Measurements from ENCODE around the gene LRSAM1.

The LRSAM1 gene

GRCh38 chr9:127428348-127428747, 23.0 kb upstream of the LRSAM1 start:
- no peak for DNase-seq

GRCh38 chr9:127430415-127430814, 20.9 kb upstream of the LRSAM1 start:
- no peak for DNase-seq

GRCh38 chr9:127437497-127438264, 13.6 kb upstream of the LRSAM1 start:
- DNase-seq = no peak

- DNase-seq = no peak
Observed at GRCh38 chr9:127438394-127438793, 12.9 kb upstream of the LRSAM1 start.

- no peak for DNase-seq
Observed at GRCh38 chr9:127444283-127444920, 6.9 kb upstream of the LRSAM1 start.

- DNase-seq = no peak
Observed at GRCh38 chr9:127444921-127445850, 6.1 kb upstream of the LRSAM1 start.

- no peak for DNase-seq
Observed at GRCh38 chr9:127445851-127446712, 5.2 kb upstream of the LRSAM1 start.

- DNase-seq = no peak
Observed at GRCh38 chr9:127446713-127447415, 4.4 kb upstream of the LRSAM1 start.

GRCh38 chr9:127447416-127448111, 3.7 kb upstream of the LRSAM1 start:
- no peak for DNase-seq

GRCh38 chr9:127448112-127448805, 3.1 kb upstream of the LRSAM1 start:
- DNase-seq = no peak

GRCh38 chr9:127449332-127449966, 1.9 kb upstream of the LRSAM1 start:
- no peak for DNase-seq

- DNase-seq = no peak
Observed at GRCh38 chr9:127450243-127450760, 1.0 kb upstream of the LRSAM1 start.

- DNase-seq = no peak
Observed at GRCh38 chr9:127451608-127451857, 223 bp downstream of the LRSAM1 start.

GRCh38 chr9:127451858-127452656, 747 bp downstream of the LRSAM1 start:
- peak; percentile 62 for DNase-seq

GRCh38 chr9:127452691-127453090, 1.4 kb downstream of the LRSAM1 start:
- DNase-seq = no peak

- no peak for DNase-seq
Observed at GRCh38 chr9:127455324-127455992, 4.1 kb downstream of the LRSAM1 start.

GRCh38 chr9:127457191-127457878, 6.0 kb downstream of the LRSAM1 start:
- DNase-seq = no peak

- no peak for DNase-seq
Observed at GRCh38 chr9:127458921-127459320, 7.6 kb downstream of the LRSAM1 start.
